Mononuclear cell (primary cell): ENCODE measurements around the gene TJP1. TPM values are rescaled to one million over a fixed set of nuclear protein-coding genes. Genes with fewer than 3 reads are reported as not detected.
"Not testable (repeated sequence)": the region's sequence is repeated elsewhere in the genome, so short reads cannot be mapped to it uniquely, and the experiment has no call there.

Source experiments
- H3K27me3 ChIP-seq: 2 replicates; pipeline ENCODE4 v1.6.0; 2011; ENCODE audit warnings: low read length, control low read depth; ENCODE audit not compliant: insufficient read depth
- H3K4me1 ChIP-seq: 2 replicates; pipeline ENCODE4 v1.5.1; 2011; ENCODE audit warnings: mild to moderate bottlenecking, low read length, control low read depth; ENCODE audit not compliant: insufficient read depth
- H3K4me3 ChIP-seq: 2 replicates; pipeline ENCODE4 v1.5.1; 2011; ENCODE audit warnings: mild to moderate bottlenecking, low read length, moderate library complexity
- H3K9me3 ChIP-seq: 2 replicates; pipeline ENCODE4 v1.5.1; 2011; ENCODE audit warnings: low read depth, mild to moderate bottlenecking, control low read depth, low read length
- total RNA-seq: library from RNA; depleted of rRNA; stranded (reverse); fragments of >200 nt; gene quantifications from one replicate; pipeline ENCODE4 v1.2.3, GENCODE V29; 2012

Gene TJP1
- total RNA-seq, 1 donor, result 0.10 TPM

- Histone ChIP-seq H3K4me3 (no peak overlapping the region), H3K9me3 (no peaks in the 10 kb centered on the region), H3K4me1 (no peaks in the 10 kb centered on the region), H3K27me3 (no peaks in the 10 kb centered on the region)
Observed at GRCh38 chr15:29685156-29686078, 136.9 kb downstream of the TJP1 start.

GRCh38 chr15:29682781-29683180 lies 139.5 kb downstream of the TJP1 start:
- Histone ChIP-seq H3K4me1 (no peaks in the 10 kb centered on the region), H3K4me3 (no peak overlapping the region), H3K9me3 (no peaks in the 10 kb centered on the region), H3K27me3 (no peaks in the 10 kb centered on the region)

GRCh38 chr15:29682361-29682760 lies 139.9 kb downstream of the TJP1 start:
- H3K4me3 ChIP-seq, result no peak overlapping the region
- no peaks in the 10 kb centered on the region for H3K27me3 ChIP-seq
- no peaks in the 10 kb centered on the region for H3K4me1 ChIP-seq
- H3K9me3 ChIP-seq, result no peaks in the 10 kb centered on the region

GRCh38 chr15:29681946-29682345 lies 140.3 kb downstream of the TJP1 start:
- Histone ChIP-seq H3K9me3 (no peaks in the 10 kb centered on the region), H3K4me1 (no peaks in the 10 kb centered on the region), H3K27me3 (no peaks in the 10 kb centered on the region), H3K4me3 (no peak overlapping the region)

DNA sequence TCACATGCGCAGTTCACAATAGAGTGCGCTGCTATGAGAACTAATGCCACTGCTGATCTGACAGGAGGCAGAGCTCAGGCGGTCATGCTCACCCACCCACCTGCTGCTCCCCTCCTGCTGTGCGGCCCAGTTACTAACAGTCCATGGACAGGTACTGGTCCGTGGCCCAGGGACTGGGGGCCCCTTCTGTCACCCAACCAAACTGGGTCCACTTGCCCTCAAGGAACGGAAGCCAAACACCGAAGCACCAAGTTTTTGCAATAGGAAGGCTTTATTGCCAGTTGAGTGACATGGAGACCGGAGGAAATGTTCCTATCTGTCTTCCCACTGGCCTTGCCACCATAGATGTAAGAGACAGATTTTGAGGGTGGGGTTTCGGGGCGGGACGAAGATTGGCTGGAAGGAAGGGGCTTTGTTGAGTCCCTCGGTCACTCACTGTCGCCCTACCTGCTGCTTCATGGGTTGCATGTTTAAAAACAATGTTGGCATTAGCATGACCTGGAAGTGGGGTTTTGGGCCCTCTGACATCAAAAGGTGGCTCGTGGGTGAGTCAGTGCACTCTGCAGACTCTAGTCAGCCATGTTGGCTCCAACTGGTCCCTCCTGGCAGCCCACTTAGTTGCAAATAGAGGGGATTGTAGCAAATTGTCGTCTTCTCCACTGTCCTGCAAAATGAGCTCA lies 141.0 kb downstream of the TJP1 start:
- H3K4me1 ChIP-seq, result no peaks in the 10 kb centered on the region
- no peaks in the 10 kb centered on the region for H3K9me3 ChIP-seq
- H3K27me3 ChIP-seq, result no peaks in the 10 kb centered on the region
- H3K4me3 ChIP-seq, result no peak overlapping the region

DNA sequence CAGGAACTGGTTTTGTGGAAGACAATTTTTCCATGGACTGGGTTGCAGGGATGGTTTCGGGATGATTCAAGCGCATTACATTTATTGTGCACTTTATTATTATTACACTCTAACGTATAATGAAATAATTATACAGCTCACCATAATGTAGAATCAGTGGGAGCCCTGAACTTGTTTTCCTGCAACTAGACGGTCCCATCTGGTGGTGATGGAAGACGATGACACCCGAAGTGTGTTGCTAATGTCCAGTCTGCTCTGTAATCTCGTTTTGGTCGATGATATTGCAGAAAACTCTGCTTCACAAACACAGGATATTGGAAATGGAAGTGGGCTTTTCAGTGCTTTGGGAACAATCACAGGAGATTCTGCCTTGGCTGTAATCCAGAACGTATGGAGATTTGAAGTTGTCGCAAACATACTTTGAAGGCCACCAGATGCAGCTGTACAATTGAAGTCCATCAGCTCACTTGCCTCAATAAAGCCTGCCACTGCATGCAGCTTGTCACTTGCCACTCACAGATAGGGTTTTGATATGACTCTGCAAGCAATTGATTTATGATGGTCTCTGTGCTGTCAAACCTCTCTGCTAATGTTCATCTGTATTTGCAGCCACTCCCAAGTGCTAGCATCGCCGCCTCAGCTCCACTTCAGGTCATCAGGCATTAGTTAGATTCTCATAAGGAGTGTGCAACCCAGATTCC lies 141.7 kb downstream of the TJP1 start:
- Histone ChIP-seq H3K27me3 (peaks cover 3% of the 10 kb centered on the region), H3K4me1 (no peaks in the 10 kb centered on the region), H3K4me3 (no peak overlapping the region), H3K9me3 (no peaks in the 10 kb centered on the region)

- Histone ChIP-seq H3K4me3 (no peak overlapping the region), H3K27me3 (peaks cover 7% of the 10 kb centered on the region), H3K4me1 (no peaks in the 10 kb centered on the region)
Observed at GRCh38 chr15:29678504-29679034, 143.7 kb downstream of the TJP1 start.

DNA sequence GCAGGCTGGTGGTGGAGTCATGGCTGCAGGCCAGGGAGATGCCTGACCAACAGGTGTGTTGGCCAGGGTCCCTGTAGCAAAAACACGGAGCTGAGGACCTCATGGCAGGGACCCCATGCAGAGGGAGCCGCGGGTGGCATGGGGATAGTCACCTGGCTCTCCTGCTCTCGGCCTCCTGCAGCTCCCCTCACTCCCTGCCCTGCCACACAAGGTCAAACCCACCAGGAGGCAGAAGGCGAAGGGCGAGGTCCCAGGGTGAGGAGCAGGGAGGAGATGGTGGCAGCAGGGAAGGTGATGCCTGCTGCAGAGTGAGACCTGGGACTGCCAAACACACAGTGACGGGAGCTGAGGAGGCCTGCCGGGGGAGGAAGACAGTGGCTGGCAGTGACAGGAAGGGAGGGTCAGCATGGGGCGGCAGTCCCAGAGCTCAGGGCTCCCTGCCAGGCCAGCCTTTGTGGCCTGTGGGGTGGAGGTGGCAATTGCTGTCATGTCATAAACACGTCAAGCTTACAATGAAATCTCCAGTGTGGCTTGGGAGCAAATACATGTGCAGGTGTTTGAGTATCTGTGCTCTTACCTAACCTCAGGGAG lies 144.3 kb downstream of the TJP1 start:
- Histone ChIP-seq H3K4me1 (no peaks in the 10 kb centered on the region), H3K4me3 (no peak overlapping the region), H3K27me3 (peaks cover 7% of the 10 kb centered on the region), H3K9me3 (no peaks in the 10 kb centered on the region)

More at GRCh38 chr15:29678504-29679034, 143.7 kb downstream of the TJP1 start:
- no peaks in the 10 kb centered on the region for H3K9me3 ChIP-seq

- Histone ChIP-seq H3K4me1 (no peaks in the 10 kb centered on the region), H3K27me3 (peaks cover 7% of the 10 kb centered on the region), H3K9me3 (no peaks in the 10 kb centered on the region), H3K4me3 (no peak overlapping the region)
Observed at GRCh38 chr15:29677455-29677854, 144.8 kb downstream of the TJP1 start.

DNA sequence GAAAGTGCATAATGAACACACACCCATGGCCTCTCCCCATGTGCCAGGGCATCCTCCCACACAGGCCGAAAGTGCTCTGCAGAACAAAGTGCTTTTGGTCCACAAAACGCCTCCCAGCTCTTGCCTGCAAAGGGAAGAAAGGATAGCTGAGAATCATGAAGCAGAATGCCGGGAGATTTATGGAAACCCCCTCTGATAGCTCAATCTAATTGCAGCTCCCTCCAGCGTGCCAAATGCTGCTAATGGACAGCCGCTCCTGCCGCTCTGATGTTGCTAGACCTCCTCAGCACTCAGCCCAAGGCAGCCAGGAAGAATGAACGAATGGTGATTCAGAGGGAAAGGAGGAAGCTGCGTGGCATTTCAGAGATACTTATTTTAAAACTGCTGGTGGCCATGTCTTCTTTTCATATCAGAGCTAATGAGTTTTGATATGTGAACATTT lies 145.3 kb downstream of the TJP1 start:
- Histone ChIP-seq H3K4me1 (no peaks in the 10 kb centered on the region), H3K9me3 (no peaks in the 10 kb centered on the region), H3K4me3 (no peak overlapping the region), H3K27me3 (peaks cover 7% of the 10 kb centered on the region)

GRCh38 chr15:29676374-29676960 lies 145.8 kb downstream of the TJP1 start:
- not testable (repeated sequence) for H3K4me1 ChIP-seq, H3K4me3 ChIP-seq, H3K9me3 ChIP-seq, H3K27me3 ChIP-seq

GRCh38 chr15:29675791-29676301 lies 146.4 kb downstream of the TJP1 start:
- peaks cover 7% of the 10 kb centered on the region for H3K27me3 ChIP-seq
- no peaks in the 10 kb centered on the region for H3K4me1 ChIP-seq
- no peak overlapping the region for H3K4me3 ChIP-seq
- no peaks in the 10 kb centered on the region for H3K9me3 ChIP-seq

DNA sequence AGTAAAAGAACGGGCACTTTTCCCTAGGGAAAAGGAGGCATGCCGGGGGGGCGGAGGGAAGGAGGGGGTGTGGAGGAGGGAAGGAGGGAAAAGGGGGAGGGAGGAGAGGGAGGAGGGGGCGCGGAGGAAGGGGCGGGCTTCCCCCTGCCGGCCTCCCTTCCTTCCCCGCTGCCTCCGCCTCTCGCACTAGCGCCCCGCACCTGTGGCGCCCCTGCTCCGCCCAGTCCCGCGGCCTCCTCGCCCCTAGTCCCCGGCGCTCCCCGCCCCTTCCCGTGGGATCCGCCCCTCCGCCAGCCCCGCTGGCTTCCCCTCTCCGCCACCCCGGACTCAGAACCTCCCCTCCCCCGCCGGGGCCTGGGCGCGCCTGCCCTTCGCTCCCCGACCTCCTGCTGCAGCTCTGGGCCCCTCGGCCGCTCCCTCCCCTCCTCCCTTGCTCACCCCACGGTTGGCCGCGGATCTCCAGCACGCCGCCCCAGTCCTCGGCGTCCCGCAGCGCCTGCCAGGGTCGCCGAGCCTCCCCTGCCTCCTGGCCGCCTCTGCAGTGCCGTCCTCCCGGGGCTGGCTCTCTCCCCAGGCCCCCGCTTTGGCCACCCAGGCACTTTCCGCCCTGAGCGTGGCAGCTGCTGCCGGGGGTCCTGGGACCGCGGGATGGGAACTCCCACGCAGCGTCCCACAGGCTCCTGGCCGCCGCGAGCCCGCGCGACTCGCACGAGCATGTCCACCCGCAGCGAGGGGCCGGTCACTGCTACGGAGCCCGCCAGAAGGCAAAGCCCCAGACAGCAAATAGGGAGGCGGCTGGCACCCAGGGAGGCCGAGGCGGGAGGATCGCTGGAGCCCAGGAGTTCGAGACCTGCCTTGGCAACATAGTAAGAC lies 147.4 kb downstream of the TJP1 start:
- Histone ChIP-seq H3K9me3 (no peaks in the 10 kb centered on the region), H3K4me3 (no peak overlapping the region), H3K4me1 (no peaks in the 10 kb centered on the region), H3K27me3 (peaks cover 7% of the 10 kb centered on the region)
